Caco-2 (cell line): Measurements from ENCODE around the gene DKK1. TPM values are rescaled to one million over a fixed set of nuclear protein-coding genes. Genes with fewer than 3 reads are reported as not detected.

Experiments
- BruUV-seq: library from RNA; stranded (reverse); fragments of 400-500 nt; replicated peaks from 2 replicates; lab custom pipeline; 2021; lab: Mats Ljungman, UMichigan
- CTCF ChIA-PET: fragments of 300-600 bp; sonication (Branson Sonifier 250); formaldehyde crosslinking; loops from one replicate; lab custom pipeline; 2022; ENCODE audit warnings: antibody characterized with exemption; lab: Charles Lee
- POLR2A ChIA-PET: fragments of 300-600 bp; sonication (Branson Sonifier 250); formaldehyde crosslinking; loops from one replicate; lab custom pipeline; 2022; ENCODE audit warnings: antibody characterized with exemption; lab: Charles Lee
- DNase-seq, 2 experiments: peaks; one replicate each; pipeline versions ENCODE4 v3.0.0 to v3.0.0-alpha.2; 2020 to 2022
- H3K27me3 ChIP-seq: replicated peaks from 2 replicates; pipeline ENCODE4 v1.6.0; 2011; ENCODE audit warnings: low read length; ENCODE audit not compliant: control insufficient read depth, insufficient read depth
- H3K36me3 ChIP-seq: 2 replicates; pipeline ENCODE4 v1.5.1; 2011; ENCODE audit warnings: low read length; ENCODE audit not compliant: control insufficient read depth, insufficient read depth
- H3K4me1 ChIP-seq: fragments of 250-450 bp; sonication (Bioruptor Pico); 2 replicates; pipeline ENCODE4 v1.5.1; 2020; ENCODE audit warnings: mild to moderate bottlenecking
- H3K4me3 ChIP-seq: 2 replicates; pipeline ENCODE4 v1.5.1; 2011; ENCODE audit warnings: low read depth, mild to moderate bottlenecking, control low read depth, low read length
- H3K9me3 ChIP-seq: fragments of 250-450 bp; sonication (Bioruptor Pico); 2 replicates; pipeline ENCODE4 v1.5.1; 2020; ENCODE audit warnings: mild to moderate bottlenecking, moderate library complexity
- H3K27ac Mint-ChIP-seq: one replicate; pipeline ENCODE4 v1.8.0; 2022; ENCODE audit warnings: mixed read lengths; ENCODE audit not compliant: unreplicated experiment
- H3K27me3 Mint-ChIP-seq: one replicate; pipeline ENCODE4 v1.8.0; 2022; ENCODE audit warnings: mixed read lengths; ENCODE audit not compliant: insufficient read depth, unreplicated experiment
- H3K36me3 Mint-ChIP-seq: one replicate; pipeline ENCODE4 v1.8.0; 2022; ENCODE audit warnings: mild to moderate bottlenecking, mixed read lengths; ENCODE audit not compliant: insufficient read depth, unreplicated experiment
- H3K4me1 Mint-ChIP-seq: one replicate; pipeline ENCODE4 v1.8.0; 2022; ENCODE audit warnings: low read depth, mixed read lengths; ENCODE audit not compliant: unreplicated experiment
- H3K4me3 Mint-ChIP-seq: one replicate; pipeline ENCODE4 v1.8.0; 2022; ENCODE audit warnings: mild to moderate bottlenecking, moderate library complexity, mixed read lengths; ENCODE audit not compliant: unreplicated experiment
- H3K9me3 Mint-ChIP-seq: one replicate; pipeline ENCODE4 v1.8.0; 2022; ENCODE audit warnings: mixed read lengths; ENCODE audit not compliant: unreplicated experiment
- intact Hi-C: fragments of 100-400 bp; cut with micrococcal nuclease; formaldehyde crosslinking; loops from one replicate; pipeline ENCODE4 v1.10.0; 2022; ENCODE audit not compliant: unreplicated experiment
- total RNA-seq: library from RNA; stranded (reverse); gene quantifications from 2 replicates; pipeline ENCODE4 v1.2.3, GENCODE V29; 2022
- TF ChIP-seq, protein P1 (sequence below), 2 experiments: fragments of 200-600 bp in 1 of 2; IDR thresholded peaks; 1 replicate in 1 of 2; 2 replicates in 1 of 2; pipeline versions ENCODE4 v1.5.1 to v1.8.0; 2011 to 2022; ENCODE audit warnings: antibody characterized with exemption in 1 of 2, control low read depth in 1 of 2, inconsistent platforms in 1 of 2, low read depth in 1 of 2, low read length in 1 of 2, mild to moderate bottlenecking in 1 of 2, moderate library complexity in 1 of 2; ENCODE audit not compliant: insufficient read depth in 1 of 2, severe bottlenecking in 1 of 2, unreplicated experiment in 1 of 2

Gene DKK1
- total RNA-seq, 1 experiment from 2014 or later, result 1,866 TPM

DNA sequence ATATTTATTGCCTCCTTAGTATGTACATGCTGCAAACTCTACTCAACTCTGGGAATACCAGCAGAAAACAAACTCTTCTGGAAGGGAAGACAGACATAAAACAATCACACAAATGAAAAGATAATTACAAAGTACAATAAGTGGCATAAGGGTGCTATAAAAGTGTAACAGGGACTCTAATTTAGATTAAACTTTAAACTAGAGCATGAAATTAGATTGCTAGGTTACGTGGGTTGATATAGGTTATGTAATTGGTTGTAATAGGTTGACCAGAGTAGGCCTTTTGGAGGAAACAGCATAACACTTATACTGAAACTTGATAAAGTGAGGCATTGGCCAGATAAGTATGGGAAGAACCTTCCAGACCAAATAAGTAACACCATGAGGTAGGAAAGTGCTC is 26.2 kb upstream of the DKK1 start:
- no peak overlapping the region for H3K4me3 ChIP-seq
- no peaks in the 10 kb centered on the region for H3K9me3 ChIP-seq
- no peaks in the 10 kb centered on the region for H3K36me3 ChIP-seq
- no peaks in the 10 kb centered on the region for H3K36me3 Mint-ChIP-seq
- POLR2A ChIA-PET, result no interaction called here
- TF ChIP-seq, protein P1, sequence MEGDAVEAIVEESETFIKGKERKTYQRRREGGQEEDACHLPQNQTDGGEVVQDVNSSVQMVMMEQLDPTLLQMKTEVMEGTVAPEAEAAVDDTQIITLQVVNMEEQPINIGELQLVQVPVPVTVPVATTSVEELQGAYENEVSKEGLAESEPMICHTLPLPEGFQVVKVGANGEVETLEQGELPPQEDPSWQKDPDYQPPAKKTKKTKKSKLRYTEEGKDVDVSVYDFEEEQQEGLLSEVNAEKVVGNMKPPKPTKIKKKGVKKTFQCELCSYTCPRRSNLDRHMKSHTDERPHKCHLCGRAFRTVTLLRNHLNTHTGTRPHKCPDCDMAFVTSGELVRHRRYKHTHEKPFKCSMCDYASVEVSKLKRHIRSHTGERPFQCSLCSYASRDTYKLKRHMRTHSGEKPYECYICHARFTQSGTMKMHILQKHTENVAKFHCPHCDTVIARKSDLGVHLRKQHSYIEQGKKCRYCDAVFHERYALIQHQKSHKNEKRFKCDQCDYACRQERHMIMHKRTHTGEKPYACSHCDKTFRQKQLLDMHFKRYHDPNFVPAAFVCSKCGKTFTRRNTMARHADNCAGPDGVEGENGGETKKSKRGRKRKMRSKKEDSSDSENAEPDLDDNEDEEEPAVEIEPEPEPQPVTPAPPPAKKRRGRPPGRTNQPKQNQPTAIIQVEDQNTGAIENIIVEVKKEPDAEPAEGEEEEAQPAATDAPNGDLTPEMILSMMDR (IDR thresholded peaks at IDR 0.05; ENCODE audit: insufficient read depth in 1 of 2, low read depth in 1 of 2, low read length in 1 of 2, severe bottlenecking in 1 of 2, unreplicated experiment in 1 of 2), result no peak
- intact Hi-C loops, result no loop called here
- no peaks in the 10 kb centered on the region for H3K4me1 Mint-ChIP-seq
- no peaks in the 10 kb centered on the region for H3K4me1 ChIP-seq
- DNase-seq, result no peak
- CTCF ChIA-PET, result no interaction called here
- no TSS peak for BruUV-seq
- H3K9me3 Mint-ChIP-seq, result no peaks in the 10 kb centered on the region
- no peak overlapping the region for H3K4me3 Mint-ChIP-seq
- H3K27me3 Mint-ChIP-seq, result no peaks in the 10 kb centered on the region
- H3K27ac Mint-ChIP-seq, result no peak overlapping the region
- H3K27me3 ChIP-seq, result no peaks in the 10 kb centered on the region

DNA sequence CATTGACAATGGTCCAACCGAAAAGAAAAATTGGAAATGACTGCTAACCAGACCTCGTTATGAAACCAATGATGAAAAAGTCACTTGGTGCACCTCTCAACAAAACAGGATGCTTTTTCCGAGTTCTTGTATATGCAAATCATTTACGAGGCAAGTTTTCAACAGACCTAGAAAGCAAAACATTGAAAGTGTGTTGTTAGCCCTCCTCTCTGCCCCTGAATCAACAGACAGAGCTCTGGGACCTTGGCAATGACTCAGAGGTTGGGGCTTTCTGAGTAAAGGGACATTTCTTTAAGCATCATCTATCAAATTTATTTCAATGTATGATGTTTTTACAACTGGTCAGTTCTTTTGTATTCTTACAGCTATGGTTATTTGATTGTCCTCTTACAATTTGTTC is 16.3 kb upstream of the DKK1 start:
- ChIA-PET POLR2A (no interaction called here), CTCF (no interaction called here)
- Mint-ChIP-seq H3K4me1 (no peaks in the 10 kb centered on the region), H3K36me3 (no peaks in the 10 kb centered on the region), H3K27me3 (no peaks in the 10 kb centered on the region), H3K9me3 (no peaks in the 10 kb centered on the region), H3K4me3 (no peak overlapping the region), H3K27ac (no peak overlapping the region)
- H3K4me3 ChIP-seq, result no peak overlapping the region
- intact Hi-C loops, result no loop called here
- no peaks in the 10 kb centered on the region for H3K27me3 ChIP-seq
- TF ChIP-seq, protein P1 (IDR thresholded peaks at IDR 0.05; ENCODE audit: insufficient read depth in 1 of 2, low read depth in 1 of 2, low read length in 1 of 2, severe bottlenecking in 1 of 2, unreplicated experiment in 1 of 2), result no peak
- H3K4me1 ChIP-seq, result no peaks in the 10 kb centered on the region
- BruUV-seq, result no TSS peak
- DNase-seq, result no peak
- H3K36me3 ChIP-seq, result no peaks in the 10 kb centered on the region
- H3K9me3 ChIP-seq, result peaks cover 4% of the 10 kb centered on the region; the same call in 1 of the 2 replicates

DNA sequence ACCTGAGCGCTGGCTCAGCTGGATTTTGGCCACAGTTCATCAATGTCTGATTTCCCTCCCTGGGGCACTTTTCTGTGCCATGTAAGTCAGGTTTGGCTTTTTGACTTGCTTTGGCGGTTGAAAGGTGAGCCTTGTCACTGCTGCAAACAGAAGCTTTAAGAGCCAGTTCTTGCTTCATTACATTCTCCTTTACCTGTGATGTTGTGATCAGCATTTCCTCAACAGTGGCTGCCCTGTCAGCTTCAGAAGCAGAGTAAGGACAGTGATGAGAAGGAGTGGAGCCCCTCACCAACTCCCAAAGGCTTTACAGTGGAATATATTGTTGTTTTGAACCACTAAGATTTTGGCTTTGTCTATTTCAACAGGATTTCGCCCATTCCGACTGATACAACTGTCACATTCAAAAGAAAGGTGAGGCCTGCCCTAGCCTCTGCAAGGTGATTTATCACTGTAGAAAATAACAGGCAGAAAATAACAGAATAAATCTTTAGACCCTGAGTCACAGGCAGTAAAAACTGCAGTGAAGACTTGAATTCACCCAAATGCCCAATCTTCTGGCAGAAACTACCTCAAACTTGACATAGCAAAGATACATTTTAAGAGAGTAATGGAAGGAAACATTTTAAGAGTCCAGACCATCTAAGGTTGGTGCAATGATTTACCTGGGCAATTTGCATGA is 13.3 kb upstream of the DKK1 start:
- no peaks in the 10 kb centered on the region for H3K4me1 ChIP-seq
- intact Hi-C loops, result no loop called here
- no peak overlapping the region for H3K4me3 Mint-ChIP-seq
- H3K4me1 Mint-ChIP-seq, result no peaks in the 10 kb centered on the region
- H3K36me3 Mint-ChIP-seq, result no peaks in the 10 kb centered on the region
- H3K9me3 Mint-ChIP-seq, result no peaks in the 10 kb centered on the region
- no peak overlapping the region for H3K4me3 ChIP-seq
- H3K9me3 ChIP-seq, result peaks cover 8% of the 10 kb centered on the region; the same call in 1 of the 2 replicates
- BruUV-seq, result no TSS peak
- TF ChIP-seq, protein P1 (IDR thresholded peaks at IDR 0.05; ENCODE audit: insufficient read depth in 1 of 2, low read depth in 1 of 2, low read length in 1 of 2, severe bottlenecking in 1 of 2, unreplicated experiment in 1 of 2), result no peak
- no peaks in the 10 kb centered on the region for H3K27me3 Mint-ChIP-seq
- no peaks in the 10 kb centered on the region for H3K36me3 ChIP-seq
- no peaks in the 10 kb centered on the region for H3K27me3 ChIP-seq
- POLR2A ChIA-PET, result no interaction called here
- DNase-seq, result no peak
- no peak overlapping the region for H3K27ac Mint-ChIP-seq
- CTCF ChIA-PET, result no interaction called here
